Parathyroid adenoma (tissue), 2 donors: Measurements from ENCODE around the gene AGR2.
"Not testable (repeated sequence)": the region's sequence is repeated elsewhere in the genome, so short reads cannot be mapped to it uniquely, and the experiment has no call there.

Experiments
- H2AFZ ChIP-seq: fragments of 300-600 bp; sonication (generic); one replicate; pipeline ENCODE4 v1.7.0; 2017; ENCODE audit warnings: antibody characterized with exemption, mild to moderate bottlenecking
- H3K27ac ChIP-seq: fragments of 300-600 bp; sonication (generic); one replicate; pipeline ENCODE4 v1.7.0; 2017
- H3K27me3 ChIP-seq: fragments of 300-600 bp; sonication (generic); one replicate; pipeline ENCODE4 v1.7.0; 2017; ENCODE audit warnings: low read length; ENCODE audit not compliant: control insufficient read depth, insufficient read depth
- H3K36me3 ChIP-seq: fragments of 300-600 bp; sonication (generic); one replicate; pipeline ENCODE4 v1.7.0; 2017; ENCODE audit warnings: low read length; ENCODE audit not compliant: control insufficient read depth, insufficient read depth
- H3K4me1 ChIP-seq: fragments of 300-600 bp; sonication (generic); one replicate; pipeline ENCODE4 v1.7.0; 2017; ENCODE audit warnings: control low read depth
- H3K4me2 ChIP-seq: fragments of 300-600 bp; sonication (generic); one replicate; pipeline ENCODE4 v1.7.0; 2017; ENCODE audit warnings: low read length
- H3K4me3 ChIP-seq: fragments of 300-600 bp; sonication (generic); one replicate; pipeline ENCODE4 v1.7.0; 2017; ENCODE audit warnings: low read depth, low read length
- H3K79me2 ChIP-seq: fragments of 300-600 bp; sonication (generic); one replicate; pipeline ENCODE4 v1.7.0; 2017; ENCODE audit warnings: control low read depth
- H3K9ac ChIP-seq: fragments of 300-600 bp; sonication (generic); one replicate; pipeline ENCODE4 v1.7.0; 2017; ENCODE audit warnings: mild to moderate bottlenecking
- H3K9me3 ChIP-seq: fragments of 300-600 bp; sonication (generic); one replicate; pipeline ENCODE4 v1.7.0; 2017; ENCODE audit warnings: low read length; ENCODE audit not compliant: control insufficient read depth
- TF ChIP-seq, protein P1 (sequence below): fragments of 300-600 bp; sonication (generic); IDR thresholded peaks from one replicate; pipeline ENCODE4 v1.7.0; 2017; ENCODE audit warnings: antibody characterized with exemption, mild to moderate bottlenecking
- donor health status: primary hyperparathyroidism.

AGR2 gene

DNA sequence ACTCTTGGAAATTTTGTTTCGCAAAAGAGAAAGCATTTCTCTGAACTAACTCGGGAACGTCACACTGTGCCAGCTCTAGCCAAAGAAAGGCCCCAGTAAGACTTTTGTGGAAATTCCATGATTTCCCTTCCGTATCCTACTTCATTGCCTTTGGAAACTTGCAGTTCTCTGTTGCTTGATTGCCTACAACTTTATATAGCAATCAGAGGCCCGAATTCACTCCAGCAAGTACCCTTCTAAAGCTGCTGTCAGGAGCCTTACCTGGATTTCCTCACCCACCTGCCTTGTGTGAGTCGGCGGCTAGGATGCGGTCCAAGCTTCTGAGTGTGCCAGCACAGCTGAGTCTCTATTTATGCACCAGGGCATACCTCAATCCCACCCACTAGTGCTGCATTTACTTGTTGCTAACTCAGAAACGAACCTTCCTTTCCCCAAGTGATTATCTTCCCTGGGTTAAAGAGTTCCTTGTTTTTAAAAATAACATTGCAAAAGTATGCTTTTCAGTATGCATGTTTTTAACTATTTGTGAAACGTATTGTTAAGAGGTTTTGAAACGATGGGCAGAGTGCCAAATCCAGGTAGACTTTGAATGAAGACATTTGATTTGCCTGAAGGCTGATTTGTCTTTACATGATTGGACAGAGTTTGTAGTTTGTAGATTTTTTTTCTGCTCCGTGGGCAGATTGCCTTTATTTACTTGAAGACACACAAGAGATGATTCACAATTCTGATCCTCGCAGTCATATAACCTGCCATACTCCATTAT, at the start of gene AGR2:
AGR2 (minus strand) TSS at position 326 of the 766 bp plus-strand sequence. CDS start 3,203 bp downstream, outside the sequence.
- TF ChIP-seq, protein P1, sequence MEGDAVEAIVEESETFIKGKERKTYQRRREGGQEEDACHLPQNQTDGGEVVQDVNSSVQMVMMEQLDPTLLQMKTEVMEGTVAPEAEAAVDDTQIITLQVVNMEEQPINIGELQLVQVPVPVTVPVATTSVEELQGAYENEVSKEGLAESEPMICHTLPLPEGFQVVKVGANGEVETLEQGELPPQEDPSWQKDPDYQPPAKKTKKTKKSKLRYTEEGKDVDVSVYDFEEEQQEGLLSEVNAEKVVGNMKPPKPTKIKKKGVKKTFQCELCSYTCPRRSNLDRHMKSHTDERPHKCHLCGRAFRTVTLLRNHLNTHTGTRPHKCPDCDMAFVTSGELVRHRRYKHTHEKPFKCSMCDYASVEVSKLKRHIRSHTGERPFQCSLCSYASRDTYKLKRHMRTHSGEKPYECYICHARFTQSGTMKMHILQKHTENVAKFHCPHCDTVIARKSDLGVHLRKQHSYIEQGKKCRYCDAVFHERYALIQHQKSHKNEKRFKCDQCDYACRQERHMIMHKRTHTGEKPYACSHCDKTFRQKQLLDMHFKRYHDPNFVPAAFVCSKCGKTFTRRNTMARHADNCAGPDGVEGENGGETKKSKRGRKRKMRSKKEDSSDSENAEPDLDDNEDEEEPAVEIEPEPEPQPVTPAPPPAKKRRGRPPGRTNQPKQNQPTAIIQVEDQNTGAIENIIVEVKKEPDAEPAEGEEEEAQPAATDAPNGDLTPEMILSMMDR = no peak
- Histone ChIP-seq H3K9me3 (no peaks in the 10 kb centered on the region), H3K4me2 (no peak within 1 kb of the TSS), H3K27me3 (no peaks in the 10 kb centered on the region), H3K79me2 (no peaks in the 10 kb centered on the region), H3K4me3 (no peak within 1 kb of the TSS), H3K4me1 (no peaks in the 10 kb centered on the region), H3K9ac (no peak within 1 kb of the TSS), H3K27ac (no peak within 1 kb of the TSS), H3K36me3 (no peaks in the 10 kb centered on the region), H2AFZ (no peak within 1 kb of the TSS)

DNA sequence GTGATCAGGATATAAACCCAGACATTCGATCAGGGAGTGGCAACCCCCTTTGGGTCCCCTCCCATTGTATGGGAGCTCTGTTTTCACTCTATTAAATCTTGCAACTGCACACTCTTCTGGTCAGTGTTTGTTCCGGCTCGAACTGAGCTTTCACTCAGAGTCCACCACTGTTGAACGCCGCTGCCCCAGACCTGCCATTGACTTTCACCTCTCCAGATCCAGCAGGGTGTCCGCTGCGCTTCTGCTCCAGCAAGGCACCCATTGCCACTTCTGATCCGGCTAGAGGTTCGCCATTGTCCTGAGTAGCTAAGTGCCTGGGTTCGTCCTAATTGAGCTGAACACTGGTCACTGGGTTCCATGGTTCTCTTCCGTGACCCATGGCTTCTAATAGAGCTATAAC, 48.4 kb upstream of the AGR2 start:
- not testable (repeated sequence) for H3K4me3 ChIP-seq, H3K9me3 ChIP-seq, H3K27ac ChIP-seq, H2AFZ ChIP-seq, H3K36me3 ChIP-seq, H3K9ac ChIP-seq, H3K4me2 ChIP-seq, H3K4me1 ChIP-seq, H3K79me2 ChIP-seq, H3K27me3 ChIP-seq

DNA sequence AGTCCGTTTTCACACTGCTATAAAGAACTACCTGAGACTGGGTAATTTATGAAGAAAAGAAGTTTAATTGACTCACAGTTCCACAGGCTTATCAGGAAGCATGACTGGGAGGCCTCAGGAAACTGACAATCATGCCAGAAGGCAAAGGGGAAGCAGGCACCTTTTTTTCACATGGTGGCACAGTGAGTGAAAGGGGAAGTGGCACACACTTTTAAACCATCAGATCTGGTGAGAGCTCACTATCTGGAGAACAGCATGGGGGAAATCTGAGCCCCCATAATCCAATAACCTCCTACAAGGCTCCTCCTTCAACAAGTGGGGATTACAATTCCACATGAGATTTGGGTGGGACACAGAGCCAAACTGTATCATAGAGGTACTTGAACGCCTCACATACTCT, 47.0 kb upstream of the AGR2 start:
- peaks cover 7% of the 10 kb centered on the region for H3K4me1 ChIP-seq
- H2AFZ ChIP-seq = no peak overlapping the region
- no peaks in the 10 kb centered on the region for H3K36me3 ChIP-seq
- no peaks in the 10 kb centered on the region for H3K9me3 ChIP-seq
- no peak overlapping the region for H3K9ac ChIP-seq
- no peaks in the 10 kb centered on the region for H3K27me3 ChIP-seq
- no peaks in the 10 kb centered on the region for H3K79me2 ChIP-seq
- H3K27ac ChIP-seq = no peak overlapping the region
- TF ChIP-seq, protein P1 = no peak
- no peak overlapping the region for H3K4me3 ChIP-seq
- no peak overlapping the region for H3K4me2 ChIP-seq

DNA sequence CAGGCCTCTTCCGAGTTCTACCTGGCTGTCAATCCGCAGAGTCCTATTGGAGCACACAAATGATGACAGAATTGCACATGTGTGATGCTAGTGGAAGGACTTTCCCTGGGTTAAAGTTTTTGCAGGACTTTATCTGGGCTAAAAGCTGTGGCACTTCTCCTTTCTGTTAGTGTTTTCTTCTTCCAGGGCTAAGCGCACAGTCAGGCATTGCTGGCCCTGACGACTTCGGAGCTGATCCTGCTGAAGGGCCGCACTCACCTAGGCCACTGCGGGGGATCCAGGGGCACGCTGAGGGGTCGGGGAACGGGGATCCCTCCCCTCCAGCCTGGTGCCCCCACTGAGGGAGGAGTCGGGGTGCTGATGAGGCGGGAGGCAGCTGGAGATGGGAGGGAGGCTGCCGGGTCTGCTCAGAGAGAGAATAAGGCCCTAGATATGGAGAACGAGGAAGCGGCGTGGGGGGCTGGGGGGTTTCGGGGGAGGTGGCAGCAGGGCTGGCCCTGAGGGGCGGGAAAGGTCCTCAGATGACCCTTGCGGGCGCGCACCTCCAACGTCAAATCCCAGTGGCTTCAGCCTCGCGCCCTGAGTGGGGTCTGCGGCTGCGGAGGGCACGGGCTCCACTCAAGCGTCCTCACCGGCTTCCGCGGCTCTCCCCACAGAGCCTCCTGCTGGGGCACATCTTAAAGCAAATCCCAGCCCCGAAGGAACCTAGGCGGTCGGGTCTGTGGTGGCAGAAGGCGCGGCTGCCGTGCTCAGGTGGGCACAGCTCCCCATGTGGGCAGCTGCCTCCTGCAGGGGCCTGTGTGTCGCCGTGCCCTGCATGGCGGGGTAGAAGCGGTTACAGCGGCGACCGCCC, 46.0 kb upstream of the AGR2 start:
- Histone ChIP-seq H3K4me3 (no peak overlapping the region), H3K79me2 (no peaks in the 10 kb centered on the region), H3K27ac (no peak overlapping the region), H3K9me3 (no peaks in the 10 kb centered on the region), H3K27me3 (no peaks in the 10 kb centered on the region), H3K4me1 (peaks cover 7% of the 10 kb centered on the region), H3K9ac (no peak overlapping the region), H3K36me3 (no peaks in the 10 kb centered on the region), H2AFZ (no peak overlapping the region), H3K4me2 (no peak overlapping the region)
- TF ChIP-seq, protein P1 = no peak

DNA sequence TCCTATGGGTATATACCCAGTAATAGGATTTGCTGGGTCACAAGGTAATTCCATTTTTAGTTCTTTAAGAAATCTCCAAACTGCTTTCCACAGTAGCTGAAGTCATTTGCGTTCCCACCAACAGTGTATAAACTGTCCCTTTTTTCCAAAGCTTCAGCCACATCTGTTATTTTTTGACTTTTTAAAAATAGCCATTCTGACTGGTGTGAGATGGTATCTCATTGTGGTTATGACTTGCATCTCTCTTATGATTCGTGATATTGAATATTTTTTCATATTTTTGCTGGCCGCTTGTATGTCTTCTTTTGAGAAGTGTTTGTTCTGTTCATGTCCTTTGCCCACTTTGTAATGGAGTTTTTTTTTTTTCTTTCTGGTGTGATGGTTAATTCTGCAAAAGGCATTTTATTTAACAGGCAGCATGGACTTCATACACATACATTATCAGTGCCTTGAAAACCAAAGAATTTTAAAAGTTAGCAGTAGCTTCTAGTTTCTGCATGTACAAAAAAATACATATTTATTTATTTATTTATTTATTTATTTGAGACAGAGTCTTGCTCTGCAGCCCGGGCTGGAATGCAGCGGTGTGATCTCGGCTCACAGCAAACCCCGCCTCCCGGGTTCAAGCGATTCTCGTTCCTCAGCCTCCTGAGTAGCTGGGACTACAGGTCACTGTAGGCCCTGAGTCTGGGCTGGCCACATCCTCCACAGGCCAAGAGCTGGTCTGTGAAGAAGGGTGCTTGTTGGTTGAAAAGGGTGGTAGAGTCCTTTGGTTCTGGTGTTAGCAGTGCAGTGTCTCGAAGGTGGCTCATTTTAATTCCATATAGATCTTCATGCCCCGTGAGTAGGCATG, 44.7 kb upstream of the AGR2 start:
- Histone ChIP-seq H3K4me1 (peaks cover 7% of the 10 kb centered on the region), H3K79me2 (no peaks in the 10 kb centered on the region), H2AFZ (no peak overlapping the region), H3K4me2 (no peak overlapping the region), H3K27ac (no peak overlapping the region), H3K9ac (no peak overlapping the region), H3K9me3 (no peaks in the 10 kb centered on the region), H3K36me3 (no peaks in the 10 kb centered on the region), H3K27me3 (no peaks in the 10 kb centered on the region), H3K4me3 (no peak overlapping the region)
- TF ChIP-seq, protein P1 = no peak
